Endothelial cell of umbilical vein (primary cell): ENCODE measurements around the gene TRAPPC14. TPM values are rescaled to one million over a fixed set of nuclear protein-coding genes. Genes with fewer than 3 reads are reported as not detected.
A peak's percentile ranks its signal among the peaks of the same experiment; 100 is the strongest.

Experiments used
- Bru-seq: library from RNA; stranded (reverse); fragments of 400-500 nt; gene quantifications from one replicate; lab custom pipeline; 2021; lab: Mats Ljungman, UMichigan
- BruChase-seq, 2 experiments: library from RNA; stranded (reverse); fragments of 400-500 nt; gene quantifications; one replicate each; lab custom pipeline; 2021; lab: Mats Ljungman, UMichigan
- BruUV-seq: library from RNA; stranded (reverse); fragments of 400-500 nt; replicated peaks from 2 replicates; lab custom pipeline; 2021; lab: Mats Ljungman, UMichigan
- CTCF ChIA-PET: fragments of 300-600, 350-600 bp; sonication (Branson Sonifier 250); formaldehyde crosslinking; loops from one replicate; lab custom pipeline; 2021; ENCODE audit warnings: antibody characterized with exemption, inconsistent platforms; lab: Charles Lee
- POLR2A ChIA-PET: fragments of 300-600, 350-600 bp; sonication (Branson Sonifier 250); formaldehyde crosslinking; loops from one replicate; lab custom pipeline; 2021; ENCODE audit warnings: antibody characterized with exemption, inconsistent platforms; lab: Charles Lee
- DNase-seq: peaks from one replicate; pipeline ENCODE4 v3.0.0-alpha.2; 2011; ENCODE audit warnings: low read depth, low spot score
- FAIRE-seq: peaks from 2 replicates; lab custom pipeline; 2011; peaks lifted over from hg19 to GRCh38; lab: Jason Lieb, UNC
- H2AFZ ChIP-seq: 2 replicates; pipeline ENCODE4 v1.6.0; 2012; ENCODE audit warnings: low read depth, low read length, control low read depth, inconsistent platforms
- H3K27ac ChIP-seq: 2 replicates; pipeline ENCODE4 v1.5.1; 2011; ENCODE audit warnings: low read depth, mild to moderate bottlenecking, control low read depth, low read length, moderate library complexity; ENCODE audit not compliant: insufficient read depth
- H3K27me3 ChIP-seq, 2 experiments: 2 replicates each; pipeline versions ENCODE4 v1.6.0 to v1.6.1; 2011; ENCODE audit warnings: low read length in 2 of 2, mixed read lengths in 1 of 2; ENCODE audit not compliant: control insufficient read depth in 2 of 2, insufficient read depth in 2 of 2
- H3K36me3 ChIP-seq, 2 experiments: 2 replicates in 1 of 2; 3 replicates in 1 of 2; pipeline ENCODE4 v1.5.1; 2011; ENCODE audit warnings: low read length in 2 of 2, mild to moderate bottlenecking in 1 of 2, moderate library complexity in 1 of 2; ENCODE audit not compliant: control insufficient read depth in 2 of 2, insufficient read depth in 2 of 2; ENCODE audit errors: extremely low read depth in 1 of 2
- H3K4me1 ChIP-seq: 3 replicates; pipeline ENCODE4 v1.5.1; 2011; ENCODE audit warnings: mild to moderate bottlenecking, low read length; ENCODE audit not compliant: control insufficient read depth, insufficient read depth; ENCODE audit errors: extremely low read depth
- H3K4me2 ChIP-seq: 2 replicates; pipeline ENCODE4 v1.6.1; 2011; ENCODE audit warnings: low read length, control low read depth, mixed read lengths; ENCODE audit not compliant: insufficient read depth
- H3K4me3 ChIP-seq, 3 experiments: fragments of 200-600 bp in 1 of 3; sonication (generic), shearing (Covaris generic) in 1 of 3; replicated peaks in 1 of 3; 2 replicates each; pipeline ENCODE4 v1.5.1; 2011 to 2016; ENCODE audit warnings: control low read depth in 3 of 3, low read length in 3 of 3, mild to moderate bottlenecking in 2 of 3, inconsistent platforms in 1 of 3, low read depth in 1 of 3, moderate library complexity in 1 of 3; ENCODE audit not compliant: insufficient read depth in 1 of 3
- H3K79me2 ChIP-seq: 2 replicates; pipeline ENCODE4 v1.6.0; 2012; ENCODE audit warnings: low read length, inconsistent platforms; ENCODE audit not compliant: control insufficient read depth, insufficient read depth
- H3K9ac ChIP-seq: replicated peaks from 2 replicates; pipeline ENCODE3; 2011; ENCODE audit warnings: low read length, control low read depth; ENCODE audit not compliant: insufficient read depth; ENCODE audit errors: extremely low read depth
- H3K9me1 ChIP-seq: replicated peaks from 3 replicates; pipeline ENCODE4 v1.6.0; 2011; ENCODE audit warnings: mild to moderate bottlenecking, low read length; ENCODE audit not compliant: control insufficient read depth, insufficient read depth; ENCODE audit errors: extremely low read depth
- H3K9me3 ChIP-seq: replicated peaks from 2 replicates; pipeline ENCODE4 v1.5.1; 2012; ENCODE audit warnings: low read length, inconsistent platforms; ENCODE audit not compliant: control insufficient read depth, insufficient read depth
- H4K20me1 ChIP-seq: replicated peaks from 2 replicates; pipeline ENCODE3; 2011; ENCODE audit warnings: mild to moderate bottlenecking, low read length; ENCODE audit not compliant: control insufficient read depth, insufficient read depth; ENCODE audit errors: extremely low read depth
- MAX ChIP-seq: IDR thresholded peaks from 2 replicates; pipeline ENCODE4 v1.6.1; 2011; ENCODE audit not compliant: insufficient read depth, insufficient read length
- POLR2A ChIP-seq: IDR thresholded peaks from 2 replicates; pipeline ENCODE4 v1.6.1; 2012; ENCODE audit warnings: low read depth, mild to moderate bottlenecking, control low read depth, low read length
- POLR2AphosphoS5 ChIP-seq: IDR thresholded peaks from 2 replicates; pipeline ENCODE4 v1.6.1; 2012; ENCODE audit warnings: low read depth, mild to moderate bottlenecking, control low read depth, low read length, moderate library complexity; ENCODE audit not compliant: insufficient read depth
- dilution Hi-C: fragments of 300-500 bp; cut with MboI; formaldehyde crosslinking; loops from one replicate; pipeline ENCODE4 v1.15.0; 2019; ENCODE audit warnings: low sequenced_read_pairs; ENCODE audit not compliant: extremely low pct_ligation_motif_present
- intact Hi-C: fragments of 100-400 bp; cut with micrococcal nuclease; formaldehyde crosslinking; loops from one replicate; pipeline ENCODE4 v1.10.0; 2022
- long read RNA-seq: library from polyadenylated mRNA; stranded (forward); transcript quantifications from one replicate; pipeline ENCODE4 v2.0.0, GENCODE V29; 2021
- polyA minus RNA-seq, 3 experiments: library from RNA; depleted of rRNA, polyadenylated mRNA; stranded (reverse); fragments of >200 nt; gene quantifications; 1 replicate in 1 of 3; 2 replicates in 2 of 3; pipeline ENCODE4 v1.2.3, GENCODE V29; 2011
- polyA plus RNA-seq, 4 experiments: library from polyadenylated mRNA; depleted of rRNA in 3 of 4; stranded (reverse) in 3 of 4; unstranded in 1 of 4; fragments of >200 nt; gene quantifications; 2 replicates each; pipeline versions ENCODE4 v1.2.1 to v1.2.3, GENCODE V29; 2011 to 2012; ENCODE audit warnings: missing spikeins in 1 of 4
- total RNA-seq: library from RNA; stranded (reverse); gene quantifications from 2 replicates; pipeline ENCODE4 v1.2.3, GENCODE V29; 2021

Gene TRAPPC14
- total RNA-seq, result 23.0 and 24.0 TPM in 2 replicates
- polyA plus RNA-seq, result 13.3 and 15.6 TPM in 2 replicates
- polyA plus RNA-seq (2011; cell fraction: cytosol; rRNA removed), result 4.8 and 6.4 TPM in 2 replicates
- polyA plus RNA-seq (2011; cell fraction: nucleus; rRNA removed), result 33.0 and 43.5 TPM in 2 replicates
- 11.5 and 14.8 TPM in 2 replicates for polyA plus RNA-seq (2012)
- 7.4 and 10.9 TPM in 2 replicates for polyA minus RNA-seq
- polyA minus RNA-seq (2011; cell fraction: cytosol; rRNA and poly(A)+ RNA removed), result 2.5 TPM
- polyA minus RNA-seq (2011; cell fraction: nucleus; rRNA and poly(A)+ RNA removed), result 12.8 and 15.9 TPM in 2 replicates
- percentile 52 among the genes with signal in this experiment for Bru-seq, nascent RNA
- percentile 57 among the genes with signal in this experiment for BruChase-seq, experiment 1, labeled RNA remaining after a 6-hour chase
- BruChase-seq, experiment 2, labeled RNA remaining after a 2-hour chase, result percentile 68 among the genes with signal in this experiment
- long read RNA-seq, transcript C7orf43-201 (11 exons, 2,520 nt), result major isoform, 11 of 24 reads
- long read RNA-seq, partial matches to known transcripts, result 6 of 24 reads
- long read RNA-seq, other reads (novel, unspliced or antisense), result 6 of 24 reads

- H3K9me1 ChIP-seq, result no peaks in the 10 kb centered on the region
- DNase-seq, result peak; percentile 83
- no peaks in the 10 kb centered on the region for H3K79me2 ChIP-seq
- H3K4me3 ChIP-seq, result peak within 1 kb of the TSS; percentile 56 to 86 (median 66)
- H4K20me1 ChIP-seq, result no peaks in the 10 kb centered on the region
- BruUV-seq, result TSS peak; percentile 27
- peak within 1 kb of the TSS; percentile 32 for H3K27ac ChIP-seq
- no peaks in the 10 kb centered on the region for H3K27me3 ChIP-seq
- intact Hi-C loops, result loop anchor here (1.0 to 2.0 kb wide), 4 partner anchors 10 to 58 kb away; partner anchors contain the start of genes AP4M1, GAL3ST4, GPC2 and LAMTOR4
- no peaks in the 10 kb centered on the region for H3K9me3 ChIP-seq
- peak; percentile 77 for TF ChIP-seq POLR2A
- no peak for TF ChIP-seq MAX
- TF ChIP-seq POLR2AphosphoS5, result peak; percentile 86
- H3K4me1 ChIP-seq, result peaks cover 14% of the 10 kb centered on the region
- H2AFZ ChIP-seq, result peak within 1 kb of the TSS; percentile 64
- peak within 1 kb of the TSS; percentile 56 for H3K9ac ChIP-seq
- ChIA-PET POLR2A (interaction anchor here (0.7 kb wide), 1 partner anchor 170 kb away, joined by 4 read pairs; no protein-coding TSS in a partner anchor), CTCF (interaction anchor here (1.1 to 3.0 kb wide), 5 partner anchors 10 to 249 kb away, joined by 3 to 10 read pairs (median 6); partner anchors contain the start of genes GAL3ST4 and LAMTOR4)
- dilution Hi-C loops, result no loop called here
- peak within 1 kb of the TSS; percentile 90 for H3K4me2 ChIP-seq
- peak; percentile 94 for FAIRE-seq
- peaks cover 0 to 17% of the 10 kb centered on the region in 2 experiments for H3K36me3 ChIP-seq
Measured at GRCh38 chr7:100158229-100159098, at the start of gene TRAPPC14. Gene TRAPPC14, minus strand, starts transcription at chr7:100158723. Its CDS starts 224 bp downstream, at chr7:100158499.
